H9 (cell line): Measurements from ENCODE around the gene AIFM3. TPM values are rescaled to one million over a fixed set of nuclear protein-coding genes. Genes with fewer than 3 reads are reported as not detected.

Experiments used
- DNase-seq: peaks from one replicate; pipeline ENCODE4 v3.0.0-alpha.2; 2017
- H2AFZ ChIP-seq: one replicate; pipeline ENCODE4 v1.6.1; 2013; ENCODE audit warnings: mild to moderate bottlenecking, low read length, control low read depth, moderate library complexity
- H2AK5ac ChIP-seq: 2 replicates; pipeline ENCODE4 v1.6.1; 2013; ENCODE audit warnings: low read length, control low read depth, mixed read lengths; ENCODE audit not compliant: insufficient read length
- H2BK120ac ChIP-seq: one replicate; pipeline ENCODE4 v1.6.1; 2013; ENCODE audit warnings: low read depth, mild to moderate bottlenecking, low read length, control low read depth, inconsistent platforms; ENCODE audit not compliant: poor library complexity, severe bottlenecking
- H2BK12ac ChIP-seq: 2 replicates; pipeline ENCODE4 v1.6.1; 2013; ENCODE audit warnings: low read length, control low read depth, mixed read lengths, low read depth; ENCODE audit not compliant: insufficient read length
- H2BK15ac ChIP-seq: 2 replicates; pipeline ENCODE4 v1.6.1; 2013; ENCODE audit warnings: low read depth, low read length, control low read depth
- H2BK20ac ChIP-seq: one replicate; pipeline ENCODE4 v1.6.1; 2013; ENCODE audit warnings: low read depth, mild to moderate bottlenecking, low read length, control low read depth, inconsistent platforms; ENCODE audit not compliant: poor library complexity, severe bottlenecking
- H2BK5ac ChIP-seq: 2 replicates; pipeline ENCODE4 v1.6.1; 2013; ENCODE audit warnings: low read length, control low read depth, mixed read lengths; ENCODE audit not compliant: insufficient read length
- H3K14ac ChIP-seq: 2 replicates; pipeline ENCODE4 v1.6.1; 2013; ENCODE audit warnings: low read length, control low read depth; ENCODE audit not compliant: insufficient read depth
- H3K18ac ChIP-seq: 2 replicates; pipeline ENCODE4 v1.6.1; 2013; ENCODE audit warnings: low read depth, mild to moderate bottlenecking, mixed read lengths, low read length, control low read depth; ENCODE audit not compliant: insufficient read length
- H3K23ac ChIP-seq: 2 replicates; pipeline ENCODE4 v1.6.1; 2013; ENCODE audit warnings: low read length, control low read depth, mixed read lengths, low read depth; ENCODE audit not compliant: insufficient read length
- H3K23me2 ChIP-seq: 2 replicates; pipeline ENCODE4 v1.6.1; 2013; ENCODE audit warnings: low read depth, mild to moderate bottlenecking, mixed read lengths, low read length, control low read depth; ENCODE audit not compliant: insufficient read length, poor library complexity, severe bottlenecking
- H3K27ac ChIP-seq: 2 replicates; pipeline ENCODE4 v1.5.1; 2013; ENCODE audit warnings: low read length, control low read depth, mixed read lengths, low read depth; ENCODE audit not compliant: insufficient read length
- H3K27me3 ChIP-seq: 2 replicates; pipeline ENCODE4 v1.6.1; 2013; ENCODE audit warnings: low read length, control low read depth, inconsistent platforms; ENCODE audit not compliant: insufficient read depth
- H3K4ac ChIP-seq: 2 replicates; pipeline ENCODE4 v1.6.1; 2013; ENCODE audit warnings: low read depth, mild to moderate bottlenecking, control low read depth, inconsistent platforms, low read length, moderate library complexity
- H3K4me1 ChIP-seq: 2 replicates; pipeline ENCODE4 v1.6.1; 2013; ENCODE audit warnings: low read length, control low read depth, inconsistent platforms; ENCODE audit not compliant: insufficient read depth
- H3K4me2 ChIP-seq: 2 replicates; pipeline ENCODE4 v1.6.1; 2013; ENCODE audit warnings: low read length, control low read depth, mixed read lengths; ENCODE audit not compliant: insufficient read length, insufficient read depth
- H3K56ac ChIP-seq: 2 replicates; pipeline ENCODE4 v1.6.1; 2013; ENCODE audit warnings: low read depth, mild to moderate bottlenecking, mixed read lengths, low read length, control low read depth; ENCODE audit not compliant: insufficient read length
- H3K79me1 ChIP-seq: 2 replicates; pipeline ENCODE4 v1.6.1; 2013; ENCODE audit warnings: low read depth, mild to moderate bottlenecking, moderate library complexity, low read length, control low read depth, inconsistent platforms; ENCODE audit not compliant: insufficient read depth, poor library complexity, severe bottlenecking
- H3K79me2 ChIP-seq: 2 replicates; pipeline ENCODE4 v1.6.1; 2013; ENCODE audit warnings: low read length, control low read depth, inconsistent platforms; ENCODE audit not compliant: insufficient read depth
- H3K9ac ChIP-seq: 2 replicates; pipeline ENCODE4 v1.6.1; 2013; ENCODE audit warnings: low read length, control low read depth, mixed read lengths; ENCODE audit not compliant: insufficient read length; ENCODE audit errors: extremely low read depth
- H3K9me3 ChIP-seq: one replicate; pipeline ENCODE4 v1.6.1; 2013; ENCODE audit warnings: low read depth, low read length, inconsistent platforms; ENCODE audit not compliant: control insufficient read depth
- H3T11ph ChIP-seq: one replicate; pipeline ENCODE4 v1.6.1; 2013; ENCODE audit warnings: mild to moderate bottlenecking, low read length, control low read depth, inconsistent platforms
- H4K20me1 ChIP-seq: one replicate; pipeline ENCODE4 v1.6.1; 2013; ENCODE audit not compliant: control insufficient read depth, insufficient read length, insufficient read depth
- H4K5ac ChIP-seq: 2 replicates; pipeline ENCODE4 v1.6.1; 2013; ENCODE audit warnings: low read depth, mild to moderate bottlenecking, mixed read lengths, low read length, control low read depth; ENCODE audit not compliant: insufficient read length
- H4K8ac ChIP-seq: replicated peaks from 2 replicates; pipeline ENCODE4 v1.6.1; 2013; ENCODE audit warnings: low read length, control low read depth, mixed read lengths, low read depth; ENCODE audit not compliant: insufficient read length
- H4K91ac ChIP-seq: 2 replicates; pipeline ENCODE4 v1.6.1; 2013; ENCODE audit warnings: low read depth, mild to moderate bottlenecking, moderate library complexity, mixed read lengths, low read length, control low read depth; ENCODE audit not compliant: insufficient read length
- H3K27ac Mint-ChIP-seq, 3 experiments: 2 replicates in 2 of 3; 3 replicates in 1 of 3; pipeline ENCODE4 v1.8.0; 2020 to 2021; ENCODE audit warnings: mixed read lengths in 3 of 3, mild to moderate bottlenecking in 1 of 3, moderate library complexity in 1 of 3
- H3K27me3 Mint-ChIP-seq: 2 replicates; pipeline ENCODE4 v1.8.0; 2021; ENCODE audit warnings: low read depth, mild to moderate bottlenecking, moderate library complexity, mixed read lengths
- H3K36me3 Mint-ChIP-seq, 3 experiments: 2 replicates in 2 of 3; 3 replicates in 1 of 3; pipeline ENCODE4 v1.8.0; 2020 to 2021; ENCODE audit warnings: low read depth in 3 of 3, mixed read lengths in 3 of 3; ENCODE audit not compliant: insufficient read depth in 1 of 3
- H3K4me1 Mint-ChIP-seq, 2 experiments: 2 replicates each; pipeline ENCODE4 v1.8.0; 2020; ENCODE audit warnings: mixed read lengths in 2 of 2
- H3K4me3 Mint-ChIP-seq, 2 experiments: 2 replicates in 1 of 2; 3 replicates in 1 of 2; pipeline ENCODE4 v1.8.0; 2020 to 2021; ENCODE audit warnings: mild to moderate bottlenecking in 2 of 2, mixed read lengths in 2 of 2, moderate library complexity in 1 of 2
- H3K9me3 Mint-ChIP-seq, 2 experiments: 2 replicates in 1 of 2; 3 replicates in 1 of 2; pipeline ENCODE4 v1.8.0; 2020; ENCODE audit warnings: mild to moderate bottlenecking in 2 of 2, mixed read lengths in 2 of 2, moderate library complexity in 1 of 2
- WGBS: extraction: QIAGEN DNeasy Blood & Tissue Kit; methylation state at CpG from one replicate; pipeline ENCODE4 v1.1.7; 2013; ENCODE audit warnings: missing lambda C conversion rate, low lambda C conversion rate, mixed read lengths; ENCODE audit not compliant: insufficient read length; ENCODE audit errors: extremely low coverage; 5-methylcytosine and 5-hydroxymethylcytosine counted together
- total RNA-seq: library from RNA; stranded (reverse); gene quantifications from 2 replicates; pipeline ENCODE4 v1.2.1, GENCODE V29; 2021
- TF ChIP-seq, protein P1 (sequence below): fragments of 200-600 bp; sonication (generic); conservative IDR thresholded peaks from 3 replicates; pipeline ENCODE4 v1.8.0; 2021; ENCODE audit warnings: antibody characterized with exemption, mild to moderate bottlenecking

AIFM3 gene
- total RNA-seq, 1 experiment from 2014 or later, result 1.9 TPM

- DNase-seq, result no peak
- Mint-ChIP-seq H3K4me3 (peak overlapping the region; percentile 94 to 98), H3K27me3 (peaks cover 25% of the 10 kb centered on the region), H3K27ac (peak overlapping the region in 1 of 3 experiments; percentile 79; a peak in 1 of 7 replicates), H3K9me3 (peaks cover 12 to 13% of the 10 kb centered on the region in 2 experiments), H3K36me3 (peaks cover 4 to 25% (median 22%) of the 10 kb centered on the region in 3 experiments), H3K4me1 (peaks cover 28 to 30% of the 10 kb centered on the region in 2 experiments)
- Histone ChIP-seq H3K27me3 (no peaks in the 10 kb centered on the region), H3T11ph (no peak overlapping the region), H3K9ac (peak overlapping the region; percentile 68), H4K5ac (no peak overlapping the region), H3K4ac (no peak overlapping the region), H2BK12ac (no peak overlapping the region), H2AK5ac (no peak overlapping the region), H3K14ac (peak overlapping the region; percentile 66), H3K9me3 (no peaks in the 10 kb centered on the region), H3K23me2 (peaks cover 14% of the 10 kb centered on the region), H2BK5ac (no peak overlapping the region), H4K91ac (no peak overlapping the region), H3K79me2 (no peaks in the 10 kb centered on the region), H4K8ac (no peak overlapping the region), H2BK15ac (no peak overlapping the region), H2BK20ac (no peak overlapping the region), H3K56ac (no peak overlapping the region), H3K4me2 (peak overlapping the region; percentile 73), H3K27ac (no peak overlapping the region), H3K79me1 (no peaks in the 10 kb centered on the region), H3K4me1 (0 out of 2 replicates have a peak, but pooled peaks cover 2% of the 10 kb centered on the region), H2AFZ (no peak overlapping the region), H3K23ac (no peak overlapping the region), H4K20me1 (no peaks in the 10 kb centered on the region), H2BK120ac (no peak overlapping the region), H3K18ac (no peak overlapping the region)
- no CpG with 5 or more reads among the region's 12 CpGs for WGBS
- TF ChIP-seq, protein P1, sequence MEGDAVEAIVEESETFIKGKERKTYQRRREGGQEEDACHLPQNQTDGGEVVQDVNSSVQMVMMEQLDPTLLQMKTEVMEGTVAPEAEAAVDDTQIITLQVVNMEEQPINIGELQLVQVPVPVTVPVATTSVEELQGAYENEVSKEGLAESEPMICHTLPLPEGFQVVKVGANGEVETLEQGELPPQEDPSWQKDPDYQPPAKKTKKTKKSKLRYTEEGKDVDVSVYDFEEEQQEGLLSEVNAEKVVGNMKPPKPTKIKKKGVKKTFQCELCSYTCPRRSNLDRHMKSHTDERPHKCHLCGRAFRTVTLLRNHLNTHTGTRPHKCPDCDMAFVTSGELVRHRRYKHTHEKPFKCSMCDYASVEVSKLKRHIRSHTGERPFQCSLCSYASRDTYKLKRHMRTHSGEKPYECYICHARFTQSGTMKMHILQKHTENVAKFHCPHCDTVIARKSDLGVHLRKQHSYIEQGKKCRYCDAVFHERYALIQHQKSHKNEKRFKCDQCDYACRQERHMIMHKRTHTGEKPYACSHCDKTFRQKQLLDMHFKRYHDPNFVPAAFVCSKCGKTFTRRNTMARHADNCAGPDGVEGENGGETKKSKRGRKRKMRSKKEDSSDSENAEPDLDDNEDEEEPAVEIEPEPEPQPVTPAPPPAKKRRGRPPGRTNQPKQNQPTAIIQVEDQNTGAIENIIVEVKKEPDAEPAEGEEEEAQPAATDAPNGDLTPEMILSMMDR, result no peak
These were observed 15.5 kb downstream of the AIFM3 start for GRCh38 chr22:20982563-20982882.
